GM12892 (cell line): ENCODE results near the gene AOPEP.

Experiments
- POLR2A ChIP-seq: IDR thresholded peaks from 2 replicates; pipeline ENCODE4 v1.6.1; 2011; ENCODE audit warnings: low read depth, low read length, control low read depth
- TAF1 ChIP-seq: IDR thresholded peaks from 2 replicates; pipeline ENCODE4 v1.6.1; 2011; ENCODE audit warnings: low read depth, mild to moderate bottlenecking, control low read depth, low read length, borderline replicate concordance

DNA sequence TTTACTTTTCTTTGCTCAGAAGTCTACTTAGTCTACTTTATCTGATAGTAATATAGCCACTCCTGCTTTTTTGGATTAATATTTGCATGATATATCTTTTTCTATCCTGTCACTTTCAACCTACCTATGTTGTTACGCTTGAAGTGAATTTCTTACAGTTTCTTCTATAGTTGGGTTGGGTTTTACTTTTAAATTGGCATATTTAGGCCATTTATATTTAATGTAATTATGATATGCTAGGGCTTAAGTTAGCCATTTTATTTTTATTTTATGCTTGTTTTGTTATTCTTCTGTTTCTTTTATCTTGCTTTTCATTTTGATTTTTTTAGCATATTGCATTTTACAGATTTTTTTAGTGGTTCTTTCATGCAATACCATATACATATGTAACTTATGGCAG is 164.7 kb downstream of the AOPEP start:
- TF ChIP-seq POLR2A (no peak), TAF1 (no peak)
